Measurements from ENCODE around the gene EXOC6.

EXOC6 gene

GRCh38 chr10:93074597-93075368, 226.5 kb downstream of the EXOC6 start:
- no peak for TF ChIP-seq CTCF (IDR thresholded peaks at IDR 0.05; ENCODE audit: low read depth, low read length, missing control alignments)
- H3K4me3 ChIP-seq (replicated peaks; ENCODE audit: low read depth, low read length), result peak overlapping the region; percentile 39
- DNase-seq (ENCODE audit: extremely low read depth, low read depth), result no peak

DNA sequence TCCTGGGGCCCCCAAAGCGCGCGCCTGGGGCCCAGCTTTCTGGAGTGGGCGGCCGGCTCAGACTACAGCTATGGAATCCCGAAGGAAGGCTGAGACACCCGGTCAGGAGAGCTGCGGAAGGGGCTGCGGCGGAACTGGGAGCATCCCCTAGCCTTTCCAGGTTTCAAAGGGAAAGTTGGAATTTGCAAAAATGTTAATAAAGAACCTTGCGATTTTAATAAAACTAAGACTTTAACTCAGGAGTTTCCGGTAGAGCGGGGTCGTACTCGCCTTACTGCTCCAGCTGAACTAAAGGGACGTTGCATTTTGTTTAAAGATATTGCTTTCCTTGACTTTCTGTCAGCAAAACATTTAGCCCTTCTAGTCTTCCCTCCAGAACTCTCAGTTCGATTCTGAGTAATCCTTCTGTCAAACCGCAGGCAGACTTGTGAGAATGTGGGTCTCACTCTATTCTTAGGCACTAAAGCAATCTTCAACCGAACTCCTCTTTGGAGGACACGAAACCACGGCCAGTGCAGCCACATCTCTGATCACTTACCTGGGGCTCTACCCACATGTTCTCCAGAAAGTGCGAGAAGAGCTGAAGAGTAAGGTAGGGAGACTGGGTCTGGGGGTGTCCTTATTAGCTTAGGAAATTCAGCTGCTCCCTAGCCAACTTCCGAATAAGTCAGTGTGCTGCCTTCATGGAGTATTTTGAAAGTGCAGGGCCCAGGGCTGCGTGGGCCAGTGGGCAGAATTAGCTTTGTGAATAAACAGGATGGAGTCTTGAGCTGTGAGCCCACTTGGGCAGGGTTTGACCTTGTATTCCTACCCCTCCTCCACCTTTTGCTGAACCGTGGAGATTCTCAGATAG, 227.3 kb downstream of the EXOC6 start:
- no peak overlapping the region for H3K4me3 ChIP-seq (replicated peaks; ENCODE audit: low read depth, low read length)
- DNase-seq (ENCODE audit: extremely low read depth, low read depth), result no peak
- no peak for TF ChIP-seq CTCF (IDR thresholded peaks at IDR 0.05; ENCODE audit: low read depth, low read length, missing control alignments)

DNA sequence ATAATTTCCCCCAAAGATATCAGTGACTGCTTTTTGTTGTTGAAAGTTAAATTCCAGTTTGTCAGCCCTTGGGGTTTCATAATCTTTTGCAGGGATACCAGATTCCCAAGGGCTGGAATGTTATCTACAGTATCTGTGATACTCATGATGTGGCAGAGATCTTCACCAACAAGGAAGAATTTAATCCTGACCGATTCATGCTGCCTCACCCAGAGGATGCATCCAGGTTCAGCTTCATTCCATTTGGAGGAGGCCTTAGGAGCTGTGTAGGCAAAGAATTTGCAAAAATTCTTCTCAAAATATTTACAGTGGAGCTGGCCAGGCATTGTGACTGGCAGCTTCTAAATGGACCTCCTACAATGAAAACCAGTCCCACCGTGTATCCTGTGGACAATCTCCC, 228.6 kb downstream of the EXOC6 start:
- no peak overlapping the region for H3K4me3 ChIP-seq (replicated peaks; ENCODE audit: low read depth, low read length)
- no peak for DNase-seq (ENCODE audit: extremely low read depth, low read depth)
- no peak for TF ChIP-seq CTCF (IDR thresholded peaks at IDR 0.05; ENCODE audit: low read depth, low read length, missing control alignments)

- no peak overlapping the region for H3K4me3 ChIP-seq (replicated peaks; ENCODE audit: low read depth, low read length)
- no peak for DNase-seq (ENCODE audit: extremely low read depth, low read depth)
- TF ChIP-seq CTCF (IDR thresholded peaks at IDR 0.05; ENCODE audit: low read depth, low read length, missing control alignments), result no peak
These were observed 229.6 kb downstream of the EXOC6 start for GRCh38 chr10:93077860-93078337.

- no peak overlapping the region for H3K4me3 ChIP-seq (replicated peaks; ENCODE audit: low read depth, low read length)
- TF ChIP-seq CTCF (IDR thresholded peaks at IDR 0.05; ENCODE audit: low read depth, low read length, missing control alignments), result no peak
- DNase-seq (ENCODE audit: extremely low read depth, low read depth), result no peak
These were observed 231.5 kb downstream of the EXOC6 start for GRCh38 chr10:93079663-93080349.

- H3K4me3 ChIP-seq (replicated peaks; ENCODE audit: low read depth, low read length), result no peak overlapping the region
- TF ChIP-seq CTCF (IDR thresholded peaks at IDR 0.05; ENCODE audit: low read depth, low read length, missing control alignments), result peak; percentile 89
- DNase-seq (ENCODE audit: extremely low read depth, low read depth), result no peak
These were observed 232.2 kb downstream of the EXOC6 start for GRCh38 chr10:93080350-93081046.
